Endometrium (tissue), 2 donors: ENCODE results near the gene BLM.
"Not testable (repeated sequence)": the region's sequence is repeated elsewhere in the genome, so short reads cannot be mapped to it uniquely, and the experiment has no call there.

Source experiments
- FAIRE-seq: peaks from 2 replicates; lab custom pipeline; 2012; peaks lifted over from hg19 to GRCh38; lab: Jason Lieb, UNC
- donor health status: control.
- donor health status: control.

The BLM gene

GRCh38 chr15:90740545-90740944, 23.4 kb downstream of the BLM start:
- not testable (repeated sequence) for FAIRE-seq

- FAIRE-seq: no peak
Measured at GRCh38 chr15:90742087-90742486, 24.9 kb downstream of the BLM start.

GRCh38 chr15:90743407-90743806, 26.3 kb downstream of the BLM start:
- FAIRE-seq: no peak

GRCh38 chr15:90744759-90745402, 27.7 kb downstream of the BLM start:
- FAIRE-seq: no peak

- no peak for FAIRE-seq
Measured at GRCh38 chr15:90749754-90750153, 32.6 kb downstream of the BLM start.

- FAIRE-seq: no peak
Measured at GRCh38 chr15:90750186-90750585, 33.0 kb downstream of the BLM start.

- no peak for FAIRE-seq
Measured at GRCh38 chr15:90751300-90751825, 34.2 kb downstream of the BLM start.

GRCh38 chr15:90756916-90757315, 39.8 kb downstream of the BLM start:
- FAIRE-seq: no peak

- no peak for FAIRE-seq
Measured at GRCh38 chr15:90757461-90757860, 40.3 kb downstream of the BLM start.

- FAIRE-seq: no peak
Measured at GRCh38 chr15:90760661-90761232, 43.6 kb downstream of the BLM start.

- no peak for FAIRE-seq
Measured at GRCh38 chr15:90761629-90762028, 44.5 kb downstream of the BLM start.

- no peak for FAIRE-seq
Measured at GRCh38 chr15:90762109-90762508, 45.0 kb downstream of the BLM start.

- no peak for FAIRE-seq
Measured at GRCh38 chr15:90763366-90764099, 46.4 kb downstream of the BLM start.

- FAIRE-seq: no peak
Measured at GRCh38 chr15:90765531-90765930, 48.4 kb downstream of the BLM start.

- FAIRE-seq: no peak
Measured at GRCh38 chr15:90765966-90766365, 48.8 kb downstream of the BLM start.

GRCh38 chr15:90769375-90769774, 52.2 kb downstream of the BLM start:
- FAIRE-seq: no peak

GRCh38 chr15:90773485-90773884, 56.3 kb downstream of the BLM start:
- FAIRE-seq: no peak

- FAIRE-seq: no peak
Measured at GRCh38 chr15:90774731-90775514, 57.8 kb downstream of the BLM start.

- FAIRE-seq: no peak
Measured at GRCh38 chr15:90780916-90781315, 63.8 kb downstream of the BLM start.

- no peak for FAIRE-seq
Measured at GRCh38 chr15:90782442-90782841, 65.3 kb downstream of the BLM start.

GRCh38 chr15:90787881-90788280, 70.7 kb downstream of the BLM start:
- no peak for FAIRE-seq

GRCh38 chr15:90789462-90789861, 72.3 kb downstream of the BLM start:
- FAIRE-seq: no peak

GRCh38 chr15:90790057-90790456, 72.9 kb downstream of the BLM start:
- no peak for FAIRE-seq
